Measurements from ENCODE around the gene ENG.

ENG gene

DNA sequence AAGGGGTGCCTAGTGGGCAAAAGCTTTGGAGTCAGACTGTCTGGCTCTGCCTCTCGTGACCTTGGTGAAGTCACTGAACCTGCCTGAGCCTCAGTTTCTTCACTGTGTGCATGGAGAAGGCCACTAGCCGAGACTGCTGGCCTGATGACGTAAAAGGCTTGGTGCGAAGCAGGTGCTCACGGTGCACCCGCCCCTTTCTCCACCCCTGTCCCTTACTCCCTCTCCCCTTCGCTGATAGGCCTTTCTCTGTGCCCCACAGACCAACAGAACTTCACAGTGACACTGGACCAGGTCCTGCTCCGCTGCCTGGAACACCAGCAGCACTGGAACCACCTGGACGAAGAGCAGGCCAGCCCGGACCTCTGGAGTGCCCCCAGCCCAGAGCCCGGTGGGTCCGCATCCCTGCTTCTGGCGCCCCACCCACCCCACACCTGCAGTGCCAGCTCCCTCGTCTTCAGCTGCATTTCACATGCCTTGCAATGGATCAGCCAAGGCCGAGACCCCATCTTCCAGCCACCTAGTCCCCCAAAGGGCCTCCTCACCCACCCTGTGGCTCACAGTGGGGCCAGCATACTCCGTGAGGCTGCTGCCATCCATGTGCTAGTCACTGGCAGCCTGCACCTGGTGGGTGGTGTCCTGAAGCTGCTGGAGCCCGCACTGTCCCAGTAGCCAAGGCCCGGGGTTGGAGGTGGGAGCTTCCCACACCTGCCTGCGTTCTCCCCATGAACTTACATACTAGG, 41.4 kb downstream of the ENG start:
- no peak for DNase-seq

DNA sequence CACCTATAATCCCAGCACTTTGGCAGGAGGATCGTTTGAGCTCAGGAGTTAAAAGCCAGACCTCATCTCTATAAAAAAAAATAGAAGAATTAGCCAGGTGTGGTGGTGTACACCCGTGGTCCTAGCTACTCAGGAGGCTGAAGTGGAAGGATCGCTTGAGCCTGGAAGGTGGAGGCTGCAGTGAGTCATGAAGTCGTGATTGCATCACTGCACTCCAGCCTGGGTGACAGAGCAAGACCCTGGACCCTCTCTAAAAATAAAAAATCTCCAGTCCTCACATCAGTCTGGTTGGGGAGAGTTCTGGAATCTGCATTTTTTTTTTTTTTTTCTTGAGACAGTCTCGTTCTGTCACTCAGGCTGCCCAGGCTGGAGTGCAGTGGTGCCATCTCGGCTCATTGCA, 42.4 kb downstream of the ENG start:
- DNase-seq = no peak

DNA sequence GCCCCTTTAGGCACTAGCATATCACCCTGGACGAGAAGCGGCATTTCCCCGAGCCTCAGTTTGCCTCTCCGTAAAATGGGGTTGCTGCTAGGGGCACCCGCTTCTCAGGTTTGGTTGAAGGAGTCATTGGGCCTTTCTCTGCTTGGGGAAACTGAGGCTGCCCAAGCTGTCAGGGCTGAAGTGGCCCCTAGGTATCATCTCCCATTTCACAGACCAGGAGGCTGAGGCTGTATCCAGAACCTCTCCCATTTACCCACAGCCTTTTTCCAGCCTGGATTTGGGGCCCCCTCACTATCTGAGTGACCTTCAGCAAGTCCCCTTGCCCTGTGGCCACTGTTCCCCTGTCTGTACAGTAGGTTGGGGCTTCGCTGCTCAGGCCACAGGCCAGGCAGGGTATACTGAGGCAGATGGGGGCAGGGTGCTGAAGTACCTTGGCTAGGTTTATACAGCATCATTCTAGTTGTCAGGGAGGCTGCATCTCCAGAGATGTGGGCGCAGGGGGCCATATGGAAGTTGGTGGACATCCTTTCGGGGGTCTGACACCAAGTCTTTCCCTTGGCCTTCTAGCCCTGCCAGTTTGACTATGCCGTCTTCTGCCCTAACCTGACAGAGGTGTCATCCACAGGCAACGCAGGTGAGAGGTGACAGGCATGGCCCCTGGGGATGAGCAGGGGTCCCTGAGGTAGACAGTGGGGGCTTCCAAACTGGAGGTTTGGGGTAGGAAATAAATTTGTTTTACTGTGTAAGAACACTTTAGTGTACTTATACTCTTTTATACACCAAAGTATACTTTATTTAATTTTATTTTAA, 43.9 kb downstream of the ENG start:
- no peak for DNase-seq

DNA sequence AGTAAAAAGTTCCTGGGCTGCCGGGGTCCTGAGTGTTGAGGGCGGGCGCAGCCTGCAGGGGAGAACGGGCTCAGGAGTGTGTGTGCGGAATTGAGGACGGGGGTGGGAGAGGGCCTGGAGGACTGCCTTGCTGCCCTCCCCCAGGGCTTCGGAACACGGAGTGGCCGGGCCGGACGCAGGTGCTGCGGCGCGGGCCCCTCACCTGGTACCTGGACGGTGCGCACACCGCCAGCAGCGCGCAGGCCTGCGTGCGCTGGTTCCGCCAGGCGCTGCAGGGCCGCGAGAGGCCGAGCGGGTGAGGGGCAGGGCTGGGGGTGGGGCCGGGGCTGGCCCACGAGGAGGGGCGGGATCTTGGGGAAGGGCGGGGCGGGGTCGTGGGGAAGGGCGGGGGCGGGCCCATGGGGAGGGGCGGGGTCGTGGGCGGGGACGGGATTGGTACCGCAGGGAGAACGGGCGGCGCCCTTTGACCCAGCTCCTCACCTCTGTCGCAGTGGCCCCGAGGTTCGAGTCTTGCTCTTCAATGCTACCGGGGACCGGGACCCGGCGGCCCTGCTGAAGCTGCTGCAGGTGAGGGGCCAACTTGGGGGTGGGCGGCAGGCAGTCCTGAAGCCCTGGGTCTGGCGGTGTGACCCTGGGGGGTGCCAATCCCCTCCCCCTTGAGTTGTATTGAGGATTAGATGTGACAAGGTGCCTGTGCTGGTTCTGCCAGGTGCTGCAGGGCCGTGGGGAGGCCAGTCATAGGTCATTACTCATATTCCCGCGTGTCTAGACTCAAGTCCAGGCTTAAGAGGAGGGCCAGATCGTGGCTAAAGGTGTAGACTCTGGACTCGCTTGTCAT, 44.7 kb downstream of the ENG start:
- DNase-seq = peak; percentile 37

DNA sequence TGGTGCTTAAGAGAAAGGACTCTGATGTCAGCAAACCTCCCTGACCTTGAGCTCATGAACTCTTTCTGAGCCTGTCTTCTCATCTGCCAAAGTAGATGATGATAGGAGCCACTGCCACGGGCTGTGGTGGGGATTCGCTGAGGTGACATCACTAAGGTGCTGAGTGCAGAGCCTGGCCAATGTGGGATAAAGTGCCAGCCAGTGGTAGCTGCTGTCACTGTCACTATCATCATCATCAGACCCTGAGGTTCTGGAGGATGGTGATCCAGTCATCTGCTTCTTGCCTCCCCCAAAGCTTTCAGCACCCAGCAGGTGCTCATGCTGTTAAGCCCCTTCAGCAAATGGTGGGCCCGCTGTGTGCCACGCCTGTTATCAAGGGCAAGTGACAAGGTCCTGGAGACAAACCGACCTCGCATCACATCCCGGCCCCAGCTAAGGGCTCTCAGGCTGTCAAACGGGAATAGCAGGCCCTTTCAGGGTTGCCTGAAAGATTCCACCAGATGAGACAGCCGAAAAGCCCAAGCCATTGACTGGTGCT, 45.4 kb downstream of the ENG start:
- DNase-seq = no peak

DNA sequence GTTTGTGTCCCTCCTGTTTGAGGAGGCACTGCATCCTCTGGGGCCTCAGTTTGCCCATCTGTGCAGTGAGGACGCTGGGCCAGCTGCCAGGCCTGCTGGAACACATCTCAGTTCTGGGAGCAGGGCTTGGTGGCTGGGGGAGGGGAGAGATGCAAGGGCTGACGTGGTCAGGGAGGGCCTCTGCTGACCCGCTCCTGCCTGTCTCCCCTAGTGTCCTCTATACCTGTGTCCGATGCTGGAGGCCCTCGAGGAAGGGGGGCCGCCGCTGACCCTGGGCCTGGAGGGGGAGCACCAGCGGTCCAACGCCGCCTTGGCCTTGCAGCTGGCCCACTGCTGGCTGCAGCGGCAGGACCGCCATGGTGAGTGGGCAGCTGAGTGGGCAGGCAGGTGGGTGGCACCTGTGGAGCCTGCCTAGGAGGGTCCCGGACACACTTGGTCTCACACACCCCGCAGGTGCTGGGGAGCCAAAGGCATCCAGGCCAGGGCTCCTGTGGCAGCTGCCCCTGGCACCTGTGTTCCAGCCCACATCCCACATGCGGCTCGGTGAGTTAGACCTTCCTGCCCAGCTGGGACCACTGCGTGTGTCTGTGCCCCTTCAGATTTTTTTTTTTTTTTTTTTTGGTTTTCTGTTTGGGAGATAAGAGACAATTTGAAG, 46.0 kb downstream of the ENG start:
- no peak for DNase-seq

DNA sequence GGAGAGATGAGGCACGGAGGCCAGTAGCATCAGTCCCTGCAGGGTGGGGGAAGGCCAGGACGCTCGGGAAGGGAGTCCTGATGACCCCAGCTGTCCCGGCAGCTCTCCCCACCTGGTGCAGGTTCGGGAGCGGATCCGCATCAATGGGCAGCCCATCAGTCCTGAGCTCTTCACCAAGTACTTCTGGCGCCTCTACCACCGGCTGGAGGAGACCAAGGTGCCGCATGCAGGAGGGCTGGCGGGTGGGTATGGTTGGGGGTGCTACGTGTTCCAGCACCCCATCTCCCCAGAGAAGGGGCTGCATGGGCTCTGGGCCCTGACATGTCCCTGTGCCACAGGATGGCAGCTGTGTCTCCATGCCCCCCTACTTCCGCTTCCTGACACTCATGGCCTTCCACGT, 47.6 kb downstream of the ENG start:
- no peak for DNase-seq

DNA sequence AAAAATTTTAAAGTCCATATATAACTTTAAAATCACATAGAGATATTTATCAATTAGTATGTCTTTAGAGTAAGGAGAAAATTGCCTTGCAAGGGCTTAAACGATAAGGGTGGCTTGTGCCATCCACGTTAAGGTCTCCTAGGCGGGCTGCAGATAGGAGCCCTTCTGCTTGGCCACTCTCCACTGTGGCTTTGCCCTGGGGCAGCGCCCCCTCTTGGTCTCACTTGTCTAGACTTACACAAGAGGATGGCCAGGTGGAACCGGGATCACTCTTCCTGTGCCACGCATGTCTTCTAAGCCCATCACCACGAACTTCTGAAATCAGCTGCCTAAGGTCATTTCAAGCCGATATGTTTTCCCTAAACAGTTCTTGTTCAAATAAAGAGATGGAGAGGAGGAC, 48.8 kb downstream of the ENG start:
- DNase-seq = peak; percentile 69

DNA sequence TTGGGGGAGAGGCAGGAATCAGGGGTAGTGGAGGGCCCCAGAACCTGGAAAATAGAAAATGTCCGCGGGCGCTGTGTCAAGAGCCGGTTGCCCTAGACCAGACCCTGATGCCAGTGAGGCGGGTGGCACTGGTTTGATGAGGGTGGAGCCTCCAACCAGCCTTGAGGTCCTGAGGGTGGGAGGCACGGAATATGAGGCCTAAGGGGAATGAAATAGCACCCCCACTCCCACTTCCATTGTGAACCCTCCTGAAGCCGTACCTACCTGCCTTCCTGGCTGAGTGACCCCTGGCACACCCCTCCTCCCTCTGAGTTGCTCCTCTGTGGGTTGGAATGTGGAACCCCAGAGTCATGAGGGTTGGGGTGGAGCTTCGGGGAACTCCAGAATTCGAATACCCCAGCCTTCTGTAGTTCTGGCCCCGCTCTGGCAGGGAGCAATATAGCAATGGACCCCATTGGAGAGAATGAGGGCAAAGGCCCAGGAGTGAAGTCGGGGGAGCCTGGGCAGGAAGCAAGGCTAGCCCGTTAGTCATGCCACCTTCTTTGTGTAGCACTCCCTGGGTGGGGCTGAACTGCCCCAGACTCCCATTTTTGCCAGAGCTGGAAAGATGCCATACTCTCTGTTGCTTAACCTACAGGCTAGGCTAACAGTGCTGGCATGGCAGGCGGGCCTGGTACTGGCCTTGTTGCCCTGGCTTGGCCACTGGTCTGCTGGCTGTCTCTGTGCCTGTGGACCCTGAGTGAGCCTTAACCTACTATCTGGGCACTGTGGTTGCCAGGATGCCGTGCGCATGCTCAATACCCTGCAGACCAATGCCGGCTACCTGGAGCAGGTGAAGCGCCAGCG, 50.7 kb downstream of the ENG start:
- DNase-seq = peak; percentile 68

DNA sequence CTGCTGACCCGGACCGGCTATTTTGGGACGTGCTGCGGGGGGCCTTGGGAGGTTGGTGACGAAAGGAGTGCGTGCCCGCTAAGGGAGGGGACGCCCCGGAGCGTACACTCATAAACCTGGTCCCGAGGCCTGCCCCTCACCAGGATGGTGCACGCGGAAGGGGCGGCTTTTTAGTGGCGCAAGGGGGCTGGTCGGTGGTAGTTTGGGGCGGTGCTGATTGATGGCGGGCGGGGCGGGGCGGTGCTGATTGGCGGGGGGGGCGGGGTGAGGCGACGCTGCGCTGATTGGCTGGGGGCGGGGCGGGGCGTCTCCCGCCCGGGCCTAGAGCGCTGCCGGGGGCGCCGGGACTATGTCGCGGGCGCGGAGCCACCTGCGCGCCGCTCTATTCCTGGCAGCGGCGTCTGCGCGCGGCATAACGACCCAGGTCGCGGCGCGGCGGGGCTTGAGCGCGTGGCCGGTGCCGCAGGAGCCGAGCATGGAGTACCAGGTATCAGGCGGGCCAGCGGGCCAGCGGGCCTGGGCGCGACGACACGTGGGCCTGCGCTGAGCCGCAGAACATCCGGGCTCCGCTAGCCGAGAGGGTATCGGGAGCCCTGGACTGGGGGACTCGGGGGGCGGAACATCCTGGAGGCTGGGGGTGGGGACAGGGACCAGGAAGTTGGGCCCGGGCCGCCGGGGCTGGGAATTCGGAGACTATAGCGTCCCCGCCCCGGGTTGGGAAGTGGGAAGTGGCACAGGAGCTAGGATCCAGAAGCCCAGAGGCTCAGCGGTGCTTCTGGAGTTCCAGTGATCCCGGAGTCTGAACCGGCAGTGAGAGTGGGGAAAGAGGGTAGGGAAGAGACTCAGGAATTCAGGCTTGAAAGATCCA, 51.6 kb downstream of the ENG start, which contains the start of gene FPGS:
TSS of gene FPGS (plus strand) at position 307 of the 868 bp plus-strand sequence. CDS start at position 350, 43 bp downstream.
- peak; percentile 80 for DNase-seq

DNA sequence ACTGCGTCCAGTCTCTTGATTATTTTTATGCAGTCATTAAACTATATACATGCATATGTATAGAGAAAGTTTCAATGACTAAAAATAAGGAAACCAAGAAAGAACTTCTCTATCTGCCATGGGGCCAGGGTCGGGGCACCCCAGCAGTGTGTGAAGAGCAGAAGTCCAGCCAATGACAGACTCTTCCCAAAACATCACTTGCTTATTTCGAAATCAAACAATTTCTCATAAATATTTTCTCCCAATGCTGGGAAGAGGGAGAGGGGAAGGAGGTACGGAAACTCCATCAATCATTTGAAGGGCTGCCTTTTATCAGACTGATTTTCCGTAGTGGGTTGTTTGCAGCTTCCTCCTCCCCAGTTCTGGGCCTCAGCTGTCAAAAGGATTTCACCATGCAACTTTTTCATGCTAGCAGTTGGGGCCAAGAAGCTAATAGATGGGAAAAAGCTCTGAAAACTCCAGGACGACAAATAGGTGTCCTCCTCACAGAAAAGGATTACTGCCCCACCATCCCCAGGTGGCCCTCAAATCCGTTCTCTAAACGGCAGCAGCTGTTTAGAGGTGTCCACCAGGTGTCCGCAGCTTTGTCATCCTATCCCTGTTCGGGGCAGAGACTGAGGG, 52.4 kb downstream of the ENG start:
- DNase-seq = no peak

DNA sequence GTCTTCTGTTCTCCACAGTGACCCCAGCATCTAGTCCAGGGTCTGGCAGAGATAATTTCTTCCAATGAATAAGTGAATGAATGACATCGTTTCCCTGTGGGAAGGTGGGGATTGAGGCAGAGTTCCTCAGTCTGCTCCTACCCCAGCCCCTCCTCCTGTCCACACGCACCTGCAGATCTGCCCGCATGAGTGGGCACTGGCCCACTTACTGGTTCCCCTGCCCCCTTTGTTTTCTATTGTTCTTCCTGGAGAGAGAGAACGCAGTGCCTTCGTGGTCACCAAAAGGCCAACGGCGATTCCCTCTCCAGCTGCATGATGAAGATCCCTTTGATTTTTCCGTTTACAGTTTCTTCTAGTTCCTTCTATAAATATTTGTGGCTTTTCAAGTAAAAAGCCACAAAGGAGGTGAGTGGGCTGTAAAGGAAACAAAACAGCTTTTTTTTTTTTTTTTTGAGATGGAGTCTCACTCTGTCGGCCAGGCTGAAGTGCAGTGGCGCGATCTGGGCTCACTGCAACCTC, 57.5 kb downstream of the ENG start:
- no peak for DNase-seq

DNA sequence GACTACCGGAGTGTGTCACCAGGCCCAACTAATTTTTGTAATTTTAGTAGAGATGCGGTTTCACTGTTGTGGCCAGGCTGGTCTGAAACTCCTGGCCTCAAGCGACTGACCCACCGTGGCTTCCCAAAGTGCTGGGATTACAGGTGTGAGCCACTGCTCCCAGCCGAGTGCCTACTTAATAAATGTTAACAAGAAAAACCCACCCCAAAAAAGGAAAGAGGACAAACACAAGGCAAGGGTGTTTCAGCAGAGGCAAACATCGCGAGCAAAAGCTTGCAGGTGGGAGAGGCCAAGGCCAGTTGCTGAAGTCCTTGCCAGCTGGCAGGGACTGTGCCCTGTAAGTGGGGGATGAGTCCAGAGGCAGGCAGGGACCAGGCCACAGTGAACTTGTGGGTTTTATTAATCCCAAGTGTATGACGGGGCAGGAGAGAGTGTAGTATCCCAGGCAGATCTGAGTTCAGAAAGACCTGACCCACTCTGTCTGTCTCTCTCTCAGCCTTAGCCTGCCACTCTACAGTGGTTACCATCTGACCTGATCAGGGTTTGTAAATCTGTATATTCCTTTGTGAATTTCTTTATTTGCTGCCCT, 58.1 kb downstream of the ENG start:
- no peak for DNase-seq

DNA sequence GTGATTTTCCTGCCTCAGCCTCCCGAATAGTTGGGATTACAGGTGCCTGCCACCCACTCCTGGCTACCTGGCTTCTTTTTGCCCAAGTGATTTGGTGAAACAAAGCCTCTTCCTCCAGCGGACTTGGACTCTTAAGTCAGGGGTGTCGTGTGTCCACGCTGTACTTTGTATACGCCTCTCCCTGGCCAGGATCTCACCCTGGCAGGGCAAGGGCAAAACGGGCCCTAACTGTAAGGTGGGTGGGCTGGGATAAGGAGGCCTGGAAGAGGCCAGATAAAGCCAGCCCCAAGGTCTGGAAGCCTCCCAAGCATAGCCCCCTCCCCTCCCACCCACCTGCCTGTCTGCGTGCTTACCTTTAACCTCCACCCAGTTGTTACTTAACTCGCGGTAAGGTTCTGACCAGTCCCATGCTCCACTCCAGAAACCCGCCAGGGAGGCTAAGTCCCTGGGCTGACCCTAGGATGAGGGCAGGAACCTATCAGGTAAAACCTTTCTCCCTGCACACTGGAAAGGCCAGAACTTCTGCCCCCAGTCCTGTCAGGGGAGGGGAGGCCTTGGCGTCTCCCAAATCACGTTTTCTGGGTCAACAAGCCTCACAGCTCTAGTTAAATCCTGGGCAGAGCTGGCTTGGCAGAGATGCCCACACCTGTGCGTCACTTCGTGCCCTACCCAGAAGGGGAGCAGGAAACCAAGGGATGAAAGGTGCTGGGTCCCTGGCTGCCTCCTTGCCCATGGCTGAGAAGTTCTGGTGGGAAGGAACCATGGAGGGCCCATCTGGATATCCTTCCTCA, 60.3 kb downstream of the ENG start:
- no peak for DNase-seq

DNA sequence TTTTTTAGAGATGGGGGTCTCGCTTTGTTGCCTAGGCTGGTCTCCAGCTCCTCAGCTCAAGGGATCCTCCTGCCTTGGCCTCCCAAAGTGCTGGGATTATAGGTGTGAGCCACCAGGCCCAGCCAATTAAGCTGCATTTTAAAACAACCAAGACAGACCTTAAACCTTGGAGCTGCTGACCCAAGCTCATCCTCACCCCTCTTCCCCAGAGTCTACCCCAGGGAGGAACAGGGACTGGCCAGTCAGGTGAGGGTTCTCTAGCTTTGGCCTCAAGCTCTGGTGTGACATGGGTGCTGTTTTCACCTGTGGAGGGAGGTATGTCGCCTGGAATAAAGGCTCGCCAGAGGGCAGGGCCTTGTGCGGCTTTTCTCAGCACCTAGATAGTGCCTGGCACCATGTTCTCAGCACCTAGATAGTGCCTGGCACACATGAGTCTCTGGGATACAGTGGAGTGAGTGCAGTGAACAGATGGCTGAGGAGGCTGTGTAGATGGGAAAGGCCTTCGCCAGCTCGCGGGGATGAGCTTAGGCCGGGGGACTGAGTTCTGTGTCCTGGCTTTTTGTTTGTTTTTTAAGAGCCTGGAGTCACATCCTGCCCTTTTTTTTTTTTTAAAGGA, 61.3 kb downstream of the ENG start:
- no peak for DNase-seq

DNA sequence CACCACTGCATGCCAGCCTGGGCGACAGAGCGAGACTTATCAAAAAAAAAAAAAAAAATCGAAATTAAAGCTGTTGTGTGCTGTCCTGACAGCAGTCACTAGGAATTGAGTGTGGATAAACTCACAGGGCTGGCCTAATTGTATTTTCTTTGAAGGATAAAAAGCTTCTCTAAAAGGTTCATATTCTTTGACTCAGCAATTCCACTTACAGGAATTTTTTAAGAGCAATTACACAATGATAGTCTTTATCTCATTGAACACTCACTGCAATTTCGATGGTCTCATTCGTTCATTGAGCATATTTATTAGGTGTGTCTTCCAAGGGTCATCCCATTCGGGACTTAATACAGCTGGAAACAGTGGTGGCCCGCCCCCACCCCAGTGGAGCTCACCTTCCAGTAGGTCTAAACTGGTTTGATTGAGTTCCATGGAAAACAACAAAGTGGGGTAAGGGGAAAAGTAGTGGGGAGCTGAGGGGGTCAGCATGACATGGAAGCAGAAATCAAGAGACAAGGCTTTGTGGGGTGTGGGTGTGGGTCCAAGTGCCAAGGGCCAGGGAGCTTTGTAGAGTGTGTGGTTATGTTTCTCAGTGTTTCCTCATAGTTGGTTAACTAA, 61.9 kb downstream of the ENG start:
- DNase-seq = peak; percentile 46

DNA sequence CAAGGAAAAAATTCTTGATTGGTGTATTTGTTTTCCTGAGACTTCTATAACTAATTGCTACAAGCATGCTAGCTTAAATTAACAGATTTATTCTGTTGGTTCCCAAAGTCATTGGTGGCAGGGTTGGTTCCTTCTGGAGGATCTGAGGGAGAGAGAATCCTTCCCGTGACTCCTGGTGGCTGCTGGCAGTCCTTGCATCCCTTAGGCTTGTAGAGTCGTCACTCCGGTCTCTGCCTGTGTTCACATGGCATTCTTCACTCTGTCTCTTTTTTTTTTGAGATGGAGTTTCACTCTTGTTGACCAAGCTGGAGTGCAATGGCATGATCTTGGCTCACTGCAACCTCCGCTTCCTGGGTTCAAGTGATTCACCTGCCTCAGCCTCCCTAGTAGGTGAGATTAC, 63.4 kb downstream of the ENG start:
- no peak for DNase-seq

Data from hematopoietic multipotent progenitor cell treated with erythropoietin and hydrocortisone succinate and interleukin-3 and kit ligand, for 8 days (in vitro differentiated cells).